Stimulated activated CD8-positive, alpha-beta memory T cell treated with anti-CD3 and anti-CD28 coated beads, Interleukin-4, amount 100 ng/mL, for 24 hours (primary cell): ENCODE measurements around the gene MGST2.
"Not testable (repeated sequence)": the region's sequence is repeated elsewhere in the genome, so short reads cannot be mapped to it uniquely, and the experiment has no call there.

ENCODE experiments used
- DNase-seq: peaks from one replicate; pipeline ENCODE4 v3.0.0-alpha.2; 2020; ENCODE audit warnings: low read depth

MGST2 gene

DNA sequence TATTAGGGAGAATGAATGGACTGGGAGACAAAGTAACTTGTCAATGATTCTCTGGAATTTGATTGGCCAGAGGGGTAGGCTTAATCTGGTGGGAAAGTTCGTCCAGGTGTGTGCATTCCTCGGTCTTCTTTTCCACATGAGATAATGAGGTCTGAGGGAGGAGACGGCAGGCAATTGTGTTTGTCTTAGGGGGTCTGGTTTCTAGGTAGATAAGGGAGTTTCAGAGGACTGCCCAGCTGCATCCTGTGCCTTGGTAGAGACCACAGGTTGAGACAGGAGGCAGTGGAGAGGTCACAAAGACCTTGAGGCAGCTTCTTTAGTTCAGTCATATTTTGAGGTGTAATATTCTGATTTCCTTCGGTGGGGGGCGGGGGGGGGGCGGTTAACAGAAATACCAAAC, 4.3 kb downstream of the MGST2 start:
- DNase-seq = no peak

DNA sequence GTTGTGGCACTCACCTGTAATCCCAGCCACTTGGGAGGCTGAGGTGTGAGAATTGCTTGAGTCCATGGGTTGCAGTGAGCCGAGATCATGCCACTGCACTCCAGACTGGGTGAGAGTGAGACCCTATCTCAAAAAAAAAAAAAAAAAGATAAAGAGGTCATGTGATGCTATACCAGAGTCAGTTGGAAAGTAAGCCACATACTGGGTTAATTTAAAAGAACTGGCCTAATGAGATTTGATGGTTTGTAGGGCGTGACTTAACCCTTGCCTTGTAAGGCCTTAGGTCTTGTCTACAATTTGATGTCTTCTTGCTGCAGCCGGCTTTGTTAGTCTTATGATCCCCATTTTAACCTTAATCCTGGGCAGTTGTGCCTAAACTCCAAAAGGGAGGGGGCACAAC, 5.2 kb downstream of the MGST2 start:
- no peak for DNase-seq

DNA sequence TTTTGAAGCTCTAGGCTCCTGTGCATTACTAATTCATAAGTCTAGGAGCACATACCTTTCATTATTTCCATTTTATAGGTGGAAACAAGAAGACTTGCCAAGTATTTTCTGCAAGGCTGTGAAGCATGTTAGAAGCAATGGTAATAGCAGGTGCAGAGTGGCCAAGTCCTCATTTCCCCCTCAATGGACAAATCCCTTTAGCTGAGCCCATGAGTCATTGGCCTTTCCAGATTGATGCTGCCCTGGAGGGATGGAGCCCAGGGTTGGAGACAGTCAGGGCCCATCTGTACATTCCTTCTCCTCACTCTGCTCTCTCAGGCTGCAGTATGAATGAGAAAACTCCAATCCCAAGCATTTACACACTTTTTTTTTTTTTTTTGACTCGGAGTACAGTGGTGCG, 6.6 kb downstream of the MGST2 start:
- DNase-seq = no peak

DNA sequence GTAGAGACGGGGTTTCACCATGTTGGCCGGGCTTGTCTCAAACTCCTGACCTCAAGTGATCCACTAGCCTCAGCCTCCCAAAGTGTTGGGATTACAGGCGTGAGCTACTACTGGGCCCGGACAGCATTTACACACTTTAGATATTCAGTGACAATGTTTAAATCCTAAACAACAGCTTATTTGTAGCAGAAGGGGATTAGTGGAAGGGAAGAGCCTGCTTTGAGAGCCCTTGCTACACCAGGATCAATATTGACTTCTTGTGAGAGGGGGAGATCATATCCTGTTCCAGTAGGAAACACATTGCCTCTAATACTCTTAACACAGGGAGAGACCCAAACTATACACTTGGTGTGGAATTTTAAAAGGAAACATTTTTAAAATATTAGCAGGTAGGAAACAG, 7.1 kb downstream of the MGST2 start:
- DNase-seq = no peak

DNA sequence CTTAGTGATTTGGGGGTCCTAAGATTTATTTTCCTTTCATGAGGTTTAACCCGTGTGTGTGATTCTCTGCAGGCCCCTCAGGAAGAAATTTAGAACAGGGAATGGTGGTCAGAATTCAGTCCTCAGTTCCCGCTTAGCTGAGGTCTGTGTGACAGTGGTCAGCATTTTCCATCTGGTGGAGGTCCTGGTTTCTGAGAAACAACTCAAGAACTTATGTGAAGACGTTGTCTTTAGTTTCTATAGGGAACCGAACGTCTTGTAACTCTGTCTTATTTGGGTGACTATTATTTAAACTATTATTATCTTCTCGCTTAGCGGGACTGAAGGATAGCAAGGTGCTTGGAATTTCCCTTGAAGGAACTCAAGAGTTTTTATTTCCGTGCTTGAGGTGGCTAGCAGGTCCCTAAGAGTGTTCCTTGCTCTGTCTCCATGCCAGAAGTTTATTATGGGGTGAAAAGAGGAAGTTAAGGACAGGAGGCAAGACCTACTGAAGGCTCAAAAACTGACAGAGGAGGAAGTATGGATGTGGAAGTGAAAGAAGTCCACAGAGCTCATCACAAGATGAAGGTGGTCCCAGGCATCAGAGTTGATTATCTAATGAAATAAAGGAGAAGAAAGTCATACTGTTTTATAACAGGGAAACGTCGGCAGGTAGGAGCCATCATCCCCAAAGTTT, 9.4 kb downstream of the MGST2 start:
- DNase-seq = no peak

DNA sequence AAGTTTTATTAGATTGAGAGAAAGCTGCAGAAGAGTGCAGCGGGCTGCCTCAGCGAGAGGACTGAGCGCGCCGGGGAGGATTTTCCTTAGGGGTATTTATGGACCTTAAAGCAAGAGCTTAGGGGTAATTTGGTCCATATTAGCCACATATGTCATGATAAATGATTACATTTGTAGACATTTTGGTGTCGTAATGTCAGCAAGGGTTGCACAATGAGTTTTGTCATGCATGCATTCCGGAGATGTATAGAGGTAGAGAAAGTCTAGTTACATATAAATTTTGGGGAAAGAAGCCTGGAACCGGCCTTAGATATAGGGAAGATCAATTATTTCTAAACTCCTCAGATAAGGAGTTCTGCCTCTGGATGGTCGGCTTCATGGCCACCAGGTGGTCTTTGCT, 10.0 kb downstream of the MGST2 start:
- no peak for DNase-seq

DNA sequence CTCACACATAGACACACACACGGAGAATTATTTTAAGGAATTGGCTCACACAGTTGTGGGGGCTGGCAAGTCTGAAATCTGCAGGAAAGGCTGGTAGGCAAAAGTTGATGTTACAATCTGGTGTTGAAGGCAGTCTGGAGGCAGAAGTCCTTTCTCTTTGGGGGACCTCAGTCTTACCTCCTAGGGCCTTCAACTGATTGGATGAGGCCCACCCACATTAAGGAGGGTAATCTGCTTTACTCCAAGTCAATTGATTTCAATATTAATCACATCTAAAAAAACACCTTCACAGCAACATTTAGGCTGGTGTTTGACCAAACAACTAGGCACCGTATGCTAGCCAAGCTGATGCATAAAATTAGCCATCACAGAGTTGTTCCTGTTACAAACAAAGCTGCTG, 10.7 kb downstream of the MGST2 start:
- DNase-seq = no peak

DNA sequence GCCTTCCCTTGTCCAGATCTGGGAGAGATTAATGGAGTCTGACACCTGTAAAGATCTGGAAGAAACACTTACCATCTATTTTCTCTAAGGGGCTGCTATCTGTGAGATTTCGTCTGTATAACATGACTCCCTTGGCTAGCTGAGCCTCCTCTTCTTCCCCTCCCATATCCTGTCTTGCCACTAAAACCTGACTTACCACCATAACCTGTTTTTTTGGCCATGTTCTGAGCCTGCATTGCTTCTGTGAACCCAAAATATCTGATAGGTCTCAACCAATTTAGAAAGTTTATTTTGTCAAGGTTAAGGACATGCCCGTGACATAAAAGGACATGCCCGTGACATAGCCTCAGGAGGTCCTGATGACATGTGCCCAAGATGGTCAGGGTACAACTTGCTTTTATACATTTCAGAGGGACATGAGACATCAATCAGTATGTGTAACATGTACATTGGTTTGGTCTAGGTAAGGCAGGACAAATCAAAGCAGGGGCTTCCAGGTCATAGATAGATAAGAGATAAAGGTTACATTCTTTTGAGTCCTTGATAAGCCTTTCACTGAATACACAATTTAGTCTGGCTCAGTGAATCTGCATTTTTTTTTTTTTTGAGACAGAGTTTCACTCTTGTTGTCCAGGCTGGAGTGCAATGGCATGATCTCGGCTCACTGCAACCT, 11.4 kb downstream of the MGST2 start:
- DNase-seq = no peak

DNA sequence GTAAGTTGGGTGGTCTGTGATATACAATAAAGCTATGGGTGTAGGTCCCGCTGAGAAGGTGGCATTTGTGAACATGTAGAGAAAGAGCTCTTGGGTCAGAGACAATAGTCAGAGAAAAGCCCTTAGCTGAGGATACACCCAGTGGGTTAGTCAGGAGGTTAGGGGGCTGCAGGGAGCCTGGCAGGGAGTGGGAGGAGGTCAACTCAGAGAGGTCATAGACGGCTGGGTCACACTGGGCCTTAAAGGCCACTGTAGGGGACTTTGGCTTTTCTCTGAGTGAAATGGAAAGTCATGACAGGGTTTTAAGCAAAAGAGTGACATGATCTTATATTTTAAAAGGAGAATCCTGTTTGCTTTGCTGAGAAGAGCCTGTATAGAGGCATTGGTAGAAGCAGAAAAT, 16.7 kb downstream of the MGST2 start:
- no peak for DNase-seq

DNA sequence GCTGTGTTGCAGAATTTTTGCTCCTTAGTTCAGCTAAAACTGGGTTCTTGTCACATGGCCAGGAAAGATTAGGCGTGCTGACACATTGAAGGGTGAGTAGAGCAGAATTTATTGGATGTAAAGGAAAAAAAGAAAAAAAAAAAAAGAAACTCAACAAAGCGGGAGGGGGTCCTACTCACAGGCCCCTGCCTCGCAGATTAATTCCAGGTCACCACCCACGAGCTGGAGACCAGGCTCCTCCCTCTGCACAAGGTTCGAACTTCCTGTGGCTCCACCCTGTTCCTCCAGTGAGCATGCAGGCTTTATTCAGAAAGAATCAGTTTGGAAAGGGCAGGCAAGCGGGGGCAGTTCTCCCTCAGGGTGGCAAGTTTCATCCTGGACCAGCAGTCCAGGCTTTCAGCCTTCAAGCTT, 17.1 kb downstream of the MGST2 start:
- no peak for DNase-seq

DNA sequence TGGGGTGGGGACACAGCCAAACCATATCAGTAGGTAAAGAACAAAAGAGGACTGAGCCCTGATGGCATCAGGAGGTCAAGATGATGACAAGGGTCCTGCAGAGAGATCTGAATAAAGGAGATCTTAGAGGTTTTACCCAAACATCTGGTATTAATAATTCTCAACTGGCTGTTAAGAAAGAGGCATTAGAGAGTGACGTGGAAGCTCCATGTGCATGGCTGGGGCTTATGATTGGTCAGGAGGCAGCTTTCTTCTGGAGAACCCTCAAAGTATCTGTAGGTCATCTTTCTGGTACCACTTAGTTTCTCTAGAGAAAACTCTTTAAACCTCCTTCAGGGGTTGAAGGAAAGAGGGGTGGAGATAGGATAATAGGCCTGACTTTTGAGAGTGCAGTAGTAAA, 18.7 kb downstream of the MGST2 start:
- DNase-seq = no peak

DNA sequence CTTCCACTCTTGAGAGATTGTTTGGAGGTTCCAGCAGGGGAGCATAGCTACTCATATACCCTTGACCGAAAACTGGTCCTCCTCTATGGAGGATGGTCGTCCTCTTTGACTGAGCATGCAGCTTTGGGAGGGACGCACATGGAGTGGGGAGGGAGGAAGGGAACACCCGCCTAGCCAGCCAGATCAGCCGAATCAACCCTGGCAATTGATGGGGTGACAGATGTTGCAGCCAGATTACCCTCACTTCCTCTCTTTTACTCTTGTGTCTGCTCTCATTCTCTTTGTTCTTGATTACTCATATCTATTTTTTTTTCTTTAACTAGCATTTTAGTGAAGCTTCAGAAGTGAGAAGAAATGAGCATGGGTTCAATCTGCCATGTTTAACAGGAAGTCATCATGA, 19.6 kb downstream of the MGST2 start:
- no peak for DNase-seq

DNA sequence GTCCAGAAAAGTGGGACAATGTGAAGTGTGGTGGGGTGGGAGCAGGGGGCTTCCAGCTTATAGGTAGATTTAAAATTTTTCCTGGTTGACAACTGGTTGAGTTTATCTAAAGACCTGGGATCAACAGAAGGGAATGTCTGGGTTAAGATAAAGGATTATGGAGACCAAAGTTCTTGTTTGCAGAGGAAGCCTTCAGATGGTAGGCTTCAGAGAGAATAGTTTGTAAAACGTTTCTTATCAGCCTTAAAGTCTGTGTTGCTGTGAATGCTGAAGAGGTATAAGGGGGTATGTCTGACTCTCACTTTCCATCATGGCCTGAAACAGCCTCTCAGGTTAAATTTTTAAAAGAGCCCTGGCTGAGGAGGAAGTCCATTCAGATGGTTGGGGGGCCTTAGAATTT, 20.5 kb downstream of the MGST2 start:
- DNase-seq = no peak

DNA sequence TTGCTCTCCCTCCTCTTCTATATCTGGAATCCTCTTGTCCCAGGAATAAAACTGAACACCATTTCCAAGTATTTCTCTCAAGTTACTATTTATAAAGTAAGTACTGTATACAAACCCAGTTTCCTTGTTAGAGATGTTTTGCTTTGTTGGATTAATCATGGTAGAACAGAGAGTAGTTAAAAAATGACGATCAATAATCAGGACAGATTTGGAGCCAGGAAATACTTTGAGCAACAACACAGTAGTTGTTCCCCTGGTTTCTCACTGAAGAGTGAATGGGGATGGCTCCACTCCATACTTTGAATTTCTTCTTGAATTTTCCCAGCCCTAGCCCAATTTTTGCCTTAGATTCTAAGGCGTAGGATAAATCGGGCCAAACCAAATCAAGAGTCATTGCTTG, 21.4 kb downstream of the MGST2 start:
- DNase-seq = no peak

DNA sequence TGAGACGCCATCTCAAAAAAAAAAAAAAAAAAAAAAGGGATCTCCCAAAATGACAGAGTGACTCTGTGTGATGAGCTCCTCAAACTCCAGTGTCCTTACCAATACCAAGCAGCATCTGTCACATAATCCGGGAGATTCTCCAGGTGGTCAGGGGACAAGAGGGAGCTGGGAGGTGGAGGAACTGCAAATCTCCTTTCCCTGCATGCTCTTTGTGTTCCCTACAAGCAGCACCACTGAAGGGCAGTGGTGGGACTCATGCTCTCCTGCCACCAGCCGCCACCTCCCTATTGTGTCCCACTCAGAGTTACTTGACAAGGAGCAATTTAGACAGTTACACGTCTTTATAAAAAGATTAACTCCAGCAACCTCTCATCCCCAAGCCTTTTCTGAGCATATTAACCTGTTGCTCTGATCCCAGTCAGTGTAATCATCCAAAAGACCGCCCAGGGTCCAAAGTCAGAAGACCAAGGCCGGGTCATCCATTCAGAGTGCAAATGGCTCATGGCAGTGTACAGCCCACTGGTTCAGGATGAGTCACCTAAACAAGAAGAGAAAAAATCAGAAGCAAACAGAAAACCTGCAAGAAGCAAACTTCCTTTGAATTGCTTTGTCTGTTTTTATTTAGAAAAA, 23.6 kb downstream of the MGST2 start:
- DNase-seq = no peak

DNA sequence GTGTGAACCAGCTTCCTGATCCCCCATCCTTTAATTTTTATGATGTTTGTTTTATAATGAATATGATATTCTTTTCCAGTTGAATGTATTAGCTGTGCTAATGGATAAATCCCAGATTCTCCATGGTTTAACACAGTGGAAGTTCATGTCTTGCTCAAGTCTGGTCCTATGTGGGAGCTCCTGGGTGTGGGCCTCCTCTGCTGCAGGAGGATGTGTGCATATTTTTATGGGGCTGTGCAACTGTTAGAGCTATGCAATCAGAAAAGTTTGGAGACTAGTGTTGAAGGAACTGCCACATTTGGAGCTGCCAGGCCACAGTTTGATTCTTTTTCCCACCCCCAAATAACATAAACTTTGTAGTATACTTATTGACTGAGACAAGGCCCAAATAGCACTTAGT, 24.8 kb downstream of the MGST2 start:
- no peak for DNase-seq

DNA sequence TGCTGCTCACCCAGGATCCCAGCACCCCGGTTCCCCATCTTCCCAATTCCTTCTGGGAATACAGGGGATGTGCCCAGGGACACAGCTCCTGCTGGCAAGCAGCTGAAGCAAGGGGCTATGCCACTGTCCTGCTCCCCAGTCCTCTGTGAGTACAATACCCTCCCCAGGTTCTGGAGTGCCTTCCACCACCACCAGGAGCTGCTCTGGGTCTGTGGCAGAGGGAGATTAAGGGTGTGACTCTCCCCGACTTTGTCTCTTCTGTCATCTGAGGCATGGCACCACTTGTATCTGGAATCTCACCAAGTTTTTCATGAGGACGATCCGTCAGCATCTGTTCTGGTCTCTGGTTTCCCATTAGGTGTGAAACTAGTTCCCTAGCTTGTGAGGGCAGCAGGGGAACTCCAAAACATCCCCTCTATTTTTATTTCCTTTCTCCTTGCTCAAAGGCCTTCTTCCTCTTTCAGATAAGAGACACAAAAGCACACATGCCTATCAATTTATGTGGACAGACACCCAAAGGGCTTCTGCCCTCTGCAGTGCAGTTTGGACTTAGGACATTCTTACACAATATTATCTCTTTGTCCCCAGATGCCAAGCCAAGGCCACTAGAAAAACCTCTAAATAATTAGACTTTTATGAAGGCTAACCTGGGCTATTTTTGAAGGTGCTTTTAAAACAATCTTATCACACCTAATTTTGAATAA, 26.8 kb downstream of the MGST2 start:
- DNase-seq = no peak

DNA sequence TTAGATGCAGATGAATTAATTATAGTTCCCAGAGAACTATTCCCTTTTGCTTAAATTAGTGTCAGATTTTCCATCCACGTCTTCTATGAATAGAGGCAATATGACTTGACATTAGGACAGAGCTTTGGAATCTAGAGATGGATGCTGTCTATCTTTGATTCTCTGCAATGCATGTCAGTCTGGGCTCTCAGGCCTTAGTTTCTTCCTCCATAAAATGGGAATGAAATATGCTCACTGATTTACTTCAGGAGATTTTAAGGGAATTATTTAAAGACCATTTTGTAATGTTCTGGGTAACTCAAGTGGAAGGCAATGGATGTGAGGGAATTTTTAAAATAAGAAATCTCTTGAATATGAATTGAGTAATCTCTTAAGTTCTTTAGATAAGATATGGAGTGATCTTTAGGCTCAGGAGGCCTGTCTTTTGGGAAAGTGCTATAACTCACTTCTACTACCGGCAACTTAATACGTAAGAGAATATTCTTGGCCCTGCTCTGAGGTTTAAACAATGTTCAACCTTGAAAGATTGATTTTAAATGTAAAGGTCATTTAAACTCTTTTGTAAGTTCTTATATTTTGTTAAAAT, 29.0 kb downstream of the MGST2 start:
- DNase-seq = no peak

DNA sequence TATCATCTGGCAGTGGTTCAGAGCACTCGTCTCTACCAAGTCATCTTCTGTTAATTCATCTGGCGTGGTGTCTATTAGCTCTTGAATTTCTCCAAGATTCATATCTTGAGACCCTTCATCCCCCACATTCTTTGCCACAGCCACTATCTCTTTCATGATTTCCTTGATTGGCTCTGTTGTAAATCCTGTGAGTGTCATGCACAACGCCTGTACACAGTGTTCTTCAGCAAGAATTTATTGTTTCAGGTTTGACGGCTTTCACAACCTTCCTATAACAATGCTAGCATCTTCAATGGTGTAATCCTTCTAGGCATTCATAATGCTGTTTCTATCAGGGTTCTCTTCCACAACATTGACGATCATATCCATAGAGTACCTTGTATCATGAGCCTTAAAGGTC, 30.9 kb downstream of the MGST2 start:
- no peak for DNase-seq

DNA sequence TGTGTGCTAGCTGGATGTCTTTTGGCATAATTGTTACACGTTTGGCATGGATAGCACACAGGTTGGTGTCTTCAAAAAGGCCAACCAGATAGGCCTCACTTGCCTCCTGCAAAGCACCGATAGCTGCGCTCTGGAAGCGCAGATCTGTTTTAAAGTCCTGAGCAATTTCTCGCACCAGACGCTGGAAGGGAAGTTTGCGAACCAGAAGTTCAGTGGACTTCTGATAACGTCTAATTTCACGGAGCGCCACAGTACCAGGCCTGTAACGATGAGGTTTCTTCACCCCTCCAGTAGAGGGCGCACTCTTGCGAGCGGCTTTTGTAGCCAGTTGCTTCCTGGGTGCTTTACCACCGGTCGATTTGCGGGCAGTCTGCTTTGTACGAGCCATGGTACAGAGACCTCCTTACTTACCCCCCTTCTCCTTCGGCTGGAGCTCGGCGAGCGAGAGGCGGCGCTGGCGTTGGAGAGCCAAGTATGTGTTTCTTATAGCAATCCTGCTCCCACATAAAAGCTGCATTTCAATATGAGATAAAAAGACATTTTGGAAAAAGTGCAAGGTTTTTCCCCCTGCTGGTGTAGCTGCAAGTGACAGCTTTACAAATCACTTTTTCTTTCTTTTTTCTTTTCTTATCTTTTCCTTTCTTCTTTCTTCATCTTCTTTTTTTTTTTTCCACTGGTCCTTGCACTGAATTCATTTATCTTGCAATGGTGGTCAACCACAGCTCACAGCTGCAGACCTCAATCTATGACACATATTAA, 32.7 kb downstream of the MGST2 start:
- not testable (repeated sequence) for DNase-seq

DNA sequence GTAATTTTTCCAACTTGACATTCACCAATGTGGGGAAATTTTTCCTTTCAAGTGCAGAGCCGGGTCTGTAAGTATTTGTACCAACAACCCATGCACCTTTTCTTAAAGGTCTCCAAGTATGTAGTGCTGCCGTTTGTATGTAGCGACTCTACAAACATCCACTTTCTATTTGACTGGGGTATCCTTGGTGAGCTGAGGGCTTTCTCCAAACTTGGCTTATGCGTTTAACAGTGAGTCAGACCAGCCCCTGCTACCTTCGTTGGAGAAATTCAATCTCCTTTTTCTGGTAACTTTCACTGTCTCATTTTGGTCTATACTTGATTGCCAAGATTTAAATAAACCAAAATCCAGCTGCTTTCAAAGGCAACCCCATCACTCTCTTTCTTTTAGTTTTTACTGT, 34.9 kb downstream of the MGST2 start:
- DNase-seq = no peak

DNA sequence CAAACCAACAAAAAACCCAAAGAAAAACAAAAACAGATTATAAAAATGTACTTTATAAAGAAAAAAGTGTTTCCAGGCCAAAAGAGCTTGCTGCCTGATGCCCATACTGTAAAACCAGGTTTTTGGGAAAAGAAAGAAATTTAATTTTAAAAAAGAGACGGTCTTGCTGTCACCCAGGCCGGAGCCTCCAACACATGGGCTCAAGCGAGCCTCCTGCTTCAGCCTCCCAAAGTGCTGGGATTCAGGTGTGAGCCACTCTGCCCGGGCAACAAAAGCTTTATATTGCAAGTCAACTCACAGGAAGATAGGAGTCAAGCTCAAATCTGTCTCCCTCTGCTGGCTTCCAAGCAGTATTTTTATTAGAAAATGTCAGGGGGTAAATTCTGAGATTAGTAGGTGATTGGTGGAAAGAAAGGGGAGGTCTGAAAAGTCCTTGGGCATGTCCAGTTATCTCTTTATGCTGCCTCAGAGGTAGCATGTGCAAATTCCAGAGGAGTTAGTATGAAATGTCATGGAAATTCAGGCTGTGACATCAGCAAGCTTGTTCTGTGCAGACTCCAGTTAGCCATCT, 39.4 kb downstream of the MGST2 start:
- DNase-seq = no peak
